ENCODE data around the gene CFAP299.

Gene CFAP299

DNA sequence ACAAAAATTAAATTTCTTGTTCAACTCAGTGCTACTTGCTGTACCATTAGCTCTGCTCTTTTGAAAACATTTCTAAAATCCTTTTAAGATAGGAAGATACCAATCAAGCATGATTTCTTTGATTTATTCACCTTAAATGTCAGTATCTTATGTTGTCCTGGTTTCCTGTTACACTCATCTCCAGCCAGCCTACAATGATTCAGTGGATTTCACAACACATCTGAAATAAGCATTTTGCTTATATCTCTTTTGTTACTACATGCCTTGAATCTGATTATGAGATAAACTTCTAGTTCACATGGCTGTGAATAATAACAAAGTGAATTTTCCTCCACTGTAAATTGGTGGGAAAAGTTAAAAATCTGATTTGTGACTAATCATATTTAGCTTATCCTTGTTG lies 582.5 kb downstream of the CFAP299 start:
- TF ChIP-seq, protein P1, sequence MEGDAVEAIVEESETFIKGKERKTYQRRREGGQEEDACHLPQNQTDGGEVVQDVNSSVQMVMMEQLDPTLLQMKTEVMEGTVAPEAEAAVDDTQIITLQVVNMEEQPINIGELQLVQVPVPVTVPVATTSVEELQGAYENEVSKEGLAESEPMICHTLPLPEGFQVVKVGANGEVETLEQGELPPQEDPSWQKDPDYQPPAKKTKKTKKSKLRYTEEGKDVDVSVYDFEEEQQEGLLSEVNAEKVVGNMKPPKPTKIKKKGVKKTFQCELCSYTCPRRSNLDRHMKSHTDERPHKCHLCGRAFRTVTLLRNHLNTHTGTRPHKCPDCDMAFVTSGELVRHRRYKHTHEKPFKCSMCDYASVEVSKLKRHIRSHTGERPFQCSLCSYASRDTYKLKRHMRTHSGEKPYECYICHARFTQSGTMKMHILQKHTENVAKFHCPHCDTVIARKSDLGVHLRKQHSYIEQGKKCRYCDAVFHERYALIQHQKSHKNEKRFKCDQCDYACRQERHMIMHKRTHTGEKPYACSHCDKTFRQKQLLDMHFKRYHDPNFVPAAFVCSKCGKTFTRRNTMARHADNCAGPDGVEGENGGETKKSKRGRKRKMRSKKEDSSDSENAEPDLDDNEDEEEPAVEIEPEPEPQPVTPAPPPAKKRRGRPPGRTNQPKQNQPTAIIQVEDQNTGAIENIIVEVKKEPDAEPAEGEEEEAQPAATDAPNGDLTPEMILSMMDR (IDR thresholded peaks at IDR 0.05) = no peak

DNA sequence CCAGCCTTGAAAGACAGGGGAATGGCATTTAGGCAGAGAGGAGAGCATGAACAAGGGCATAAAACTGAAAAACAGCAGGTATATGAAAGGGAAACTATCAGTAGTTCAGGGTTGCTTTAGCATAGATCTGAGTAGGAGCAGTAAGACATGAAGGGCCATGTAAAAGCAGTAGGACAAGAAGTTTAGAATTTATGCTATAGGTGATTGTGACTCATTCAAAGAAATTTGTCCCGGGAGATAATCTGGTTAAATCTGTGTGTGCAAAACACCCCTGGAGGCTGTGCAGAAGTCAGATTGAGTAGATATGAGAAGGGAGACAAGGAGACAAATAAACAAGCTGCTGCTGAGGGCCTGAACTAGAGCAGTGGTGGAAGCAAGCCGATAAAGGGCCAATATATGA lies 585.9 kb downstream of the CFAP299 start:
- TF ChIP-seq, protein P1 (IDR thresholded peaks at IDR 0.05) = no peak

- TF ChIP-seq, protein P1 (IDR thresholded peaks at IDR 0.05) = no peak
Measured at GRCh38 chr4:80922941-80923340, 587.4 kb downstream of the CFAP299 start.

GRCh38 chr4:80925293-80925692 lies 589.8 kb downstream of the CFAP299 start:
- TF ChIP-seq, protein P1 (IDR thresholded peaks at IDR 0.05) = no peak

DNA sequence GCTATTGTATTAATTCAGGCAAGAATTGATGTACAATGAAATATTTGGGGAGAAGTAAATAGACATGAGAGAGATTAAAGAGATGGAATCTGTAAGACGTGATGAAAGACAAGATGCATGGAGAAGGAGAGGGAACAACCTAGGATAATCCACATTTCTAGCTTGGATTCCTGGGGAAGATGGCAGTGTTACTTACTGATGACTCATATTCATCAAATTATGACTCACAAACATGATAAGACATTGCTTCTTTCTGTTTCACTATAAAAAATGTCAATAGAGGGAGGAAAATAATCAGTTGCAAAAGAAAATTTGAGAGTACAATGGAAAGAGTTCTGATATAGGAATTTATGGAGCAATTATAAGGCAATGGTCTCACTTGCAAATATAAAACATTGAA lies 590.9 kb downstream of the CFAP299 start:
- TF ChIP-seq, protein P1 (IDR thresholded peaks at IDR 0.05) = no peak

DNA sequence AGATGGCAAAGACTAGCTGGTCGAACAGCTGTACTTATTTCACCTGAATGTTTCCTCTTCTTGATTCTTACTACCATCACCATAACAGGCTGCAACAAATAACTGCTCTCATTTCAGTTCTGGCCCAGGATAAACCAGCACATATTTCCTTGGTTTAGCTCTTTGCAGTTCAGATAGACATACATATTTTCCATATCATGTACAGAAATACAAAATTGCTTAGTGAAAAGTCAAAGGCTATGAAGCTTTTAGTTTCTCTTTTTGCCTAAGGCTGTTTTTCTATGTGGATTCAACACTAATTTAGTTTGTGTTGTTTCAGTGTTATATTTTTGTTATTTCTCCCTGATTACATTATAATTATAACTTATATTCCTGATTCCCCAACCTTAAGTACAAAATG lies 591.4 kb downstream of the CFAP299 start:
- TF ChIP-seq, protein P1 (IDR thresholded peaks at IDR 0.05) = no peak

DNA sequence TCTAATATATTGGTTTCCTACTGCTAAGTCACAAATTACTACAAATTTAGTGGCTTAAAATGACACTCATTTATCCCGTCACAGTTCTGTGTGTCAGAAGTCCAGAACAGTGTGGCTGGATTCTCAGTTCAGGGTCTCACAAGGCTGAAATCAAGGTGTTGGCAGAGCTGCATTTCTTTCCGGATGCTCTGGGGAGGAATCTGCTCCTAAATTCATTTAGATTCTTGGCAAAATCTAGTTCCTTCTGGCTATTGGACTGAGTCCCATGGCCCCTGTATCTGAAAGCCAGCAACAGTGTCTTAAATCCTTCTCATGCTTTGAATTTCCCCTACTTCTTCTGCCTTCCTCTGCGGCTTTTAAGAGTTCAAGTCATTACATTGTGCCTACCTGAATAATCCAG lies 591.9 kb downstream of the CFAP299 start:
- TF ChIP-seq, protein P1 (IDR thresholded peaks at IDR 0.05) = no peak

DNA sequence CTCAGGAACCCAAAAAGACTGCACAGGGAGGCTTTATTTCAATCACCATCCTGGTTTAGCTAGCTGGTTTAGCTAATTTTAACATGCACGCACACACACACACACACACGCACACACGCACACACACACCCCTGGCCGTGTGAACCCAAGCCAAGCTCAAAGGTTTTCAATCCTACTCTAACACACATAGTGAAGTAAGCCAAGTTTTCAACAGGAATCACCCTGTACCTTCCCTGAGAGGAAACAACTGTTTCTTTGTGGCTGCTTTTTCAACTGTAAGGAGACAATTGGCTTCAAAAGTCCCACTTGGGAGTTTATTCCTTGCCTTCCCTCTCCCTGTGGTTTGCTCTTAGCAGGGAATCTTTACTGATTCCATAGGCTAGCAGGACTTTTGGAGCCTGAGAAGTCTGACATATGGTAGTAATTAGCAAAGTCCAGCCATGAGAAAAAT lies 596.1 kb downstream of the CFAP299 start:
- TF ChIP-seq, protein P1 (IDR thresholded peaks at IDR 0.05) = no peak
